Urothelium cell line (cell line): ENCODE measurements around the gene HLA-DRB5.
"Not testable (repeated sequence)": the region's sequence is repeated elsewhere in the genome, so short reads cannot be mapped to it uniquely, and the experiment has no call there.

ENCODE experiments used
- DNase-seq: peaks from one replicate; pipeline ENCODE4 v3.0.0; 2011; ENCODE audit warnings: low spot score, mixed read lengths
- FAIRE-seq: peaks from 2 replicates; lab custom pipeline; 2011; peaks lifted over from hg19 to GRCh38; lab: Jason Lieb, UNC

HLA-DRB5 gene

GRCh38 chr6:32517654-32518445, 12.2 kb downstream of the HLA-DRB5 start:
- FAIRE-seq, result no peak

DNA sequence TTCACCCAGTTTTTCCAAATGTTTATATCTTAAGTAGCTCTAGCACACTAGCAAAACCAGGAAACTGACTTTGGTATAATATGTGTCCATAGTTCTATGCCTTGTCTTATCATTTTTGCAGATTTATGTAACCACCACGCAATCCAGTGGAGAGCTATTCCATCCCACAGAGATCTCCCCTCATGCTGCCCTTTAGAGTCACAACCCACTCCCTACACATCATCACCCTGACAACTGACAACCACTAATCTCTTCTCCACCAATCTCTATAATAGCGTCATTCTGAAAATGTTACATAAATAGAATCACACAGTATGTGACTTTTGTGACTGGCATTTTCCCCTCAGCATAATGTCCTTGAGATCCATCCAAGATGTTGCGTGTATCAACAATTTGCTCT, 29.1 kb downstream of the HLA-DRB5 start:
- FAIRE-seq (no peak), DNase-seq (no peak)

More at GRCh38 chr6:32517654-32518445, 12.2 kb downstream of the HLA-DRB5 start:
- no peak for DNase-seq

- no peak for FAIRE-seq
- DNase-seq, result no peak
Measured at GRCh38 chr6:32492351-32492750, 37.7 kb downstream of the HLA-DRB5 start.

DNA sequence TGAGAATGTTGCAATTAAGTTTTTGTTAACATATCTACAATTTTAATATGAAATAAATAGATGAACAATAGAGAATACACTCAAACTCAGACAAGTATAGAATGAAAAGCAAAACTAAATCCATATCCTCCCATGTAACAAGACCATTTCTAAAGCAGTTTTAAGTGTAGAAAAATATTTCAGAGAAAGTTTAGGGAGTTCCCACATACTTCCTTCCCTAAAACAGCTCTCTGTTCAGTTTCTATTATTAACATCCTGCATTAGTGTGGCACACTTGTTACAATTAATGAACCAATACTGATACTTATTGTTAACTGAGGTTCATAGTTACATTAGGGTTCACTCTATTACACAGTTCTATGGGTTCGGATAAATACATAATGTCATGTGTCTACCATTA, 38.4 kb downstream of the HLA-DRB5 start:
- FAIRE-seq, result no peak
- no peak for DNase-seq

DNA sequence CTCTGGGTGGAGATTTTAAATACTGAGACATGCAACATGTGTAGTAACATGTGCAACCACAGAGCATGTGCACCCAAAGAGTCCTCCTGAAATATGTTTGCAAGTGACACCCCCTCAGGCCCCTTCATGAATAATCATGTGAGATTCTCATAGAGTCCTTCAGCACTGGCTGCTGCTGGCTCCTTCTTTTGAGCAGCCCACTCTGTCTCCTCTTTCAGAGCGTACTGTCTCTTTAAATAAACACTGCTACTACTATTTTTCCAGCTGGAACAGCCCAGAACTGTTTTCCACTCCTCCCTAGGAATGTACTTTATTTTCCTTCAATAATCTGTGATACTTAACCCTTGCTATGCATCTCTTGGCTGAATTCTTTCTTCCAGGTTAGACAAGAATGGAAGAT, 42.0 kb downstream of the HLA-DRB5 start:
- DNase-seq (no peak), FAIRE-seq (no peak)

GRCh38 chr6:32484614-32484998, 45.5 kb downstream of the HLA-DRB5 start:
- no peak for FAIRE-seq
- DNase-seq, result no peak

DNA sequence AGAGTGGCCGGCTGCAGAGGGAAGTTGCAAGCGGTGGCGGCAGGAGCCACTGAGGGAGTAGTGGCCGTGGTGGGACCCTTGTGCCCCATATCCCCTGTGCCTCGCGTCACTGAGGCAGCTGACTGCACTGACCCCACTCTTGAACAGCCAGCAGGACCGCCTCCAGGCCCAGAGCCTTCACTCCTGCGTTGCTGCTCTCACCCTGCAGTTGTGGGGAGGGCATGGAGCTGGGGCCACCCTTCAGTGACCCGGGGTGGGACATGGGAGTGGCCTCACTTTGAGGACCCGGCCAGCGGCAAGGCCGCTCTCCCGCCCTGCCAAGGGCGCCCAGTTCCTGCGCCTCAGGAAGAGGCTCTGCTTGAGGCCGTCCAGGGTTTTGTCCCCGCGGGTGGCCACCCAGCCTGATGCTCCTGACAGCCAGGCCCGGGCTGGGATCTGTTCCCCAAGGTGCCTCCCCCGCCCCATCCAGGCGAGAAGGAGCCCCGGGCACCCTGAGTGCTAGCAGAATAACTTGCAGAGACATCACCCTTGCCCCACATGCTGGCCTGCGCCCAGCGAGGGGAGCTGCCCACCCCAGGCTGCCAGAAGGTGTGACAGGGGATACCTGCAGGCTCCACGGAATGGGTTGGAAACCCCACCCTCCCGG, 46.0 kb downstream of the HLA-DRB5 start:
- FAIRE-seq (no peak), DNase-seq (no peak)

DNA sequence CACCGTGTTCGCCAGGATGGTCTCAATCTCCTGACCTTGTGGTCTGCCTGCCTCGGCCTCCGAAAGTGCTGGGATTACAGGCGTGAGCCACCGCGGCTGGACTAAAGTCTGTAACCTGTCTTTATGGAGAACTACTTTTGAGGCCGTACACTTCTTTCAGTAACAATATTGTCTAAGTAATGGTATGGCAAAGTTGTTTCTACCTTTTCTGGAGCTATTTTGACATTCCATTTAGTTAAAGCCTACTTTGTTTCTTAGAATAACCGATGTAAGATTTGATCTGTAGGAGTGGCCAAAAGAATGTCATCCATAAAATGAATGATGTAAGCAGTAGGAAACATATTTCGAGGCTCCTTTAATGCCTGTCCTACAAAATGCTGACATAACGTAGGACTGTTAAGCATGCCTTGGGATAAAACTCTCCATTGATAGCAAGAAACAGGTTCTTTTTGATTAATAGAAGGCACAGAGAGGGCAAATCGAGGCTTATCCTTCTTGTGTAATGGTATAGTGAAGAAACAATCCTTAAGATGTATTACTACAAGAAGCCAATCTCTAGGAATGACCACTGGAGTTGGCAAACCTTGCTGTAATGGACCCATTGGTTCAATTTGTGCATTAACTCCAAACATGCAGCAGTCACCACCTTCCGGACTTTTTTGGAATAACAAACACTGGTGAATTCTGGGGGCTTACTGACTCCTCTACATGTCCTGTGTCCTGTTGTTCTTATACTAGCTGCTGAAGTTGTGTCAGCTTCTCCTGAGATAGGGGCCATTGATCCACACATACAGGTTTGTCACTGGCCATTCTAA, 54.5 kb downstream of the HLA-DRB5 start:
- no peak for DNase-seq
- no peak for FAIRE-seq

- FAIRE-seq, DNase-seq: not testable (repeated sequence)
Measured at GRCh38 chr6:32473376-32474348, 56.4 kb downstream of the HLA-DRB5 start.

DNA sequence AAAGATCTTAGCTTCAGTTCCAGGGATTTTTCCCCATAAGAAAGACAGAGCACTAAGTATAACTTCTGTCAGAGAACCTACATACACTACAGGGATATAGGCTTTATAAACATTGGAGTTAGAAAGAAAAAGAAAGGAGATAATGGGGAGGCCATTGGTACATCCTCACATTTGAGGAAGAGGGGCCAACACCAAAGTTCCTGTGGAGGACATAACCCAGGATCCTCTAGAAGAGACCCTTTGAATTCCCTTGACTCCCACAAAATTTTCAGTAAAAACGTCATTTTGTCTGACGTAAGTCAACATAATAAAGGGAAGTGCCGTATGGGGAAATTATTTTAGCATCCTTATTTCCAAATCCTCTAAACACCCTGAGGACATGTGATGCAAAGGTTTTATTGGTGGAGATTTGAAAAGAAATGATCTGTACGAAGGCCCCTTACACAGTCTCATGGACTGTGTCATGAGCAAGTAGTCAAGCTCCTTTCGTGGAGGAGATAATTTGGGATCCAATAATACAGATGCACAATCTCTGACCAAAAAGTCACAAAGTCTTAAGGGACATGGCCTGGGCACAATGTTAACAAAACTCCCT, 57.2 kb downstream of the HLA-DRB5 start:
- no peak for DNase-seq
- no peak for FAIRE-seq

DNA sequence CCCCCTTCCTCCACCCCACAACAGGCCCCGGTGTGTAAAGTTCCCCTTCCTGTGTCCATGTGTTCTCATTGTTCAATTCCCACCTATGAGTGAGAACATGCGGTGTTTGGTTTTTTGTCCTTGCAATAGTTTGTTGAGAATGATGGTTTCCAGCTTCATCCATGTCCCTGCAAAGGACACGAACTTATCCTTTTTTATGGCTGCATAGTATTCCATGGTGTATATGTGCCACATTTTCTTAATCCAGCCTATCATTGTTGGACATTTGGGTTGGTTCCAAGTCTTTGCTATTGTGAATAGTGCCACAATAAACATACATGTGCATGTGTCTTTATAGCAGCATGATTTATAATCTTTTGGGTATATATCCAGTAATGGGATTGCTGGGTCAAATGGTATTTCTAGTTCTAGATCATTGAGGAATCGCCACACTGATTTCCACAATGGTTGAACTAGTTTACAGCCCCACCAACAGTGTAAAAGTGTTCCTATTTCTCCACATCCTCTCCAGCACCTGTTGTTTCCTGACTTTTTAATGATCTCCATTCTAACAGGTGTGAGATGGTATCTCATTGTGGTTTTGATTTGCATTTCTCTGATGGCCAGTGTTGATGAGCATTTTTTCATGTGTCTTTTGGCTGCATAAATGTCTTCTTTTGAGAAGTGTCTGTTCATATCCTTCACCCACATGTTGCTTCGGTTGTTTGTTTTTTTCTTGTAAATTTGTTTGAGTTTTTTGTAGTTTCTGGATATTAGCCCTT, 62.2 kb downstream of the HLA-DRB5 start:
- FAIRE-seq, DNase-seq: not testable (repeated sequence)
